PC-3 (cell line): ENCODE results near the gene TMEM259. TPM values are rescaled to one million over a fixed set of nuclear protein-coding genes. Genes with fewer than 3 reads are reported as not detected.

Source experiments
- ATAC-seq: fragments of 200-7000 bp; cut with Tn5 transposase; 2 replicates; pipeline ENCODE4 v1.9.1; 2020; ENCODE audit warnings: mild to moderate bottlenecking, moderate library complexity
- BruUV-seq: library from RNA; stranded (reverse); fragments of 400-500 nt; replicated peaks from 2 replicates; lab custom pipeline; 2021; lab: Mats Ljungman, UMichigan
- CTCF ChIA-PET: fragments of 300-600 bp; sonication (Branson Sonifier 250); formaldehyde crosslinking; loops from one replicate; lab custom pipeline; 2022; ENCODE audit warnings: antibody characterized with exemption; lab: Charles Lee
- POLR2A ChIA-PET: fragments of 300-600 bp; sonication (Branson Sonifier 250); formaldehyde crosslinking; loops from one replicate; lab custom pipeline; 2022; ENCODE audit warnings: antibody characterized with exemption; ENCODE audit not compliant: unreplicated experiment; lab: Charles Lee
- DNase-seq: peaks from one replicate; pipeline ENCODE4 v3.0.0-alpha.2; 2015
- H2AFZ ChIP-seq: fragments of 300-600 bp; sonication (generic); 2 replicates; pipeline ENCODE4 v1.6.0; 2016; ENCODE audit warnings: antibody characterized with exemption, low read length
- H3F3A ChIP-seq: fragments of 300-600 bp; sonication (generic); one replicate; pipeline ENCODE4 v1.6.0; 2017; ENCODE audit warnings: antibody characterized with exemption, low read length, control low read depth, mild to moderate bottlenecking; ENCODE audit not compliant: unreplicated experiment
- H3K27ac ChIP-seq: fragments of 300-600 bp; sonication (generic); 2 replicates; pipeline ENCODE4 v1.5.1; 2016; ENCODE audit warnings: mild to moderate bottlenecking, low read length
- H3K27me3 ChIP-seq: fragments of 300-600 bp; sonication (generic); 2 replicates; pipeline ENCODE4 v1.6.1; 2016; ENCODE audit warnings: low read length, mixed read lengths
- H3K36me3 ChIP-seq: fragments of 300-600 bp; sonication (generic); 2 replicates; pipeline ENCODE4 v1.6.1; 2016; ENCODE audit warnings: low read depth, mixed run types, low read length, mixed read lengths
- H3K4me1 ChIP-seq: fragments of 300-600 bp; sonication (generic); 2 replicates; pipeline ENCODE4 v1.5.1; 2016; ENCODE audit warnings: low read length; ENCODE audit not compliant: insufficient read depth
- H3K4me2 ChIP-seq: fragments of 300-600 bp; sonication (generic); 2 replicates; pipeline ENCODE4 v1.6.0; 2016; ENCODE audit warnings: low read length
- H3K4me3 ChIP-seq: fragments of 300-600 bp; sonication (generic); 2 replicates; pipeline ENCODE4 v1.5.1; 2016; ENCODE audit warnings: mild to moderate bottlenecking, low read length, mixed read lengths
- H3K79me2 ChIP-seq: fragments of 300-600 bp; sonication (generic); 2 replicates; pipeline ENCODE4 v1.6.1; 2017; ENCODE audit warnings: low read length, mixed read lengths
- H3K9ac ChIP-seq: fragments of 300-600 bp; sonication (generic); 2 replicates; pipeline ENCODE4 v1.6.0; 2016; ENCODE audit warnings: mild to moderate bottlenecking, low read length
- H3K9me2 ChIP-seq: fragments of 300-600 bp; sonication (generic); replicated peaks from 2 replicates; pipeline ENCODE4 v1.6.1; 2016; ENCODE audit warnings: mixed run types, low read length, mixed read lengths
- H3K9me3 ChIP-seq: fragments of 300-600 bp; sonication (generic); 2 replicates; pipeline ENCODE4 v1.6.1; 2016; ENCODE audit warnings: low read length, mixed read lengths
- H4K20me1 ChIP-seq: fragments of 300-600 bp; sonication (generic); 2 replicates; pipeline ENCODE4 v1.6.1; 2016; ENCODE audit warnings: low read length, mixed read lengths
- CTCF ChIP-seq: fragments of 300-600 bp; sonication (generic); conservative IDR thresholded peaks from 2 replicates; pipeline ENCODE4 v1.5.1; 2017; ENCODE audit warnings: antibody characterized with exemption, low read depth, mild to moderate bottlenecking, low read length
- EZH2 ChIP-seq: fragments of 300-600 bp; sonication (generic); IDR thresholded peaks from one replicate; pipeline ENCODE4 v1.6.1; 2017; ENCODE audit warnings: antibody characterized with exemption, mild to moderate bottlenecking, low read length; ENCODE audit not compliant: unreplicated experiment
- EZH2phosphoT487 ChIP-seq: fragments of 300-600 bp; sonication (generic); IDR thresholded peaks from 2 replicates; pipeline ENCODE4 v1.6.1; 2018; ENCODE audit warnings: mild to moderate bottlenecking, antibody characterized with exemption, low read length, borderline replicate concordance
- intact Hi-C: fragments of 100-400 bp; cut with micrococcal nuclease; formaldehyde crosslinking; loops from 2 replicates; pipeline ENCODE4 v1.9.0; 2023
- total RNA-seq: library from RNA; depleted of rRNA; stranded (reverse); fragments of >200 nt; gene quantifications from 2 replicates; pipeline ENCODE4 v1.2.3, GENCODE V29; 2014

Gene TMEM259
- total RNA-seq, 1 experiment from 2014 or later: 136 TPM

- H3K4me3 ChIP-seq: peak overlapping the region; percentile 47
- H3K27me3 ChIP-seq: no peaks in the 10 kb centered on the region
- ChIA-PET CTCF (interaction anchor here (1.0 kb wide), 1 partner anchor 16 kb away, joined by 4 read pairs; no protein-coding TSS in a partner anchor), POLR2A (interaction anchor here (1.0 kb wide), 1 partner anchor 252 kb away, joined by 6 read pairs; the partner anchor contains the start of gene CIRBP)
- peak overlapping the region; percentile 97 for H3K4me2 ChIP-seq
- H3K79me2 ChIP-seq: peaks cover 69% of the 10 kb centered on the region
- DNase-seq (peak; percentile 47), ATAC-seq (peak; percentile 53)
- peaks cover 22% of the 10 kb centered on the region for H3K4me1 ChIP-seq
- no peaks in the 10 kb centered on the region for H3K9me2 ChIP-seq
- no peaks in the 10 kb centered on the region for H3K36me3 ChIP-seq
- no peak for TF ChIP-seq EZH2
- TF ChIP-seq EZH2phosphoT487: no peak
- no peak for TF ChIP-seq CTCF
- no TSS peak for BruUV-seq
- H3F3A ChIP-seq: no peaks in the 10 kb centered on the region
- H2AFZ ChIP-seq: no peak overlapping the region
- H3K27ac ChIP-seq: peak overlapping the region; percentile 37
- intact Hi-C loops: no loop called here
- H3K9ac ChIP-seq: no peak overlapping the region
- H4K20me1 ChIP-seq: peaks cover 50% of the 10 kb centered on the region
- no peaks in the 10 kb centered on the region for H3K9me3 ChIP-seq
These were observed 3.6 kb downstream of the TMEM259 start for GRCh38 chr19:1017115-1017905.

- intact Hi-C loops: no loop called here
- Histone ChIP-seq H3K27me3 (no peaks in the 10 kb centered on the region), H3K79me2 (peaks cover 69% of the 10 kb centered on the region), H3K9me3 (no peaks in the 10 kb centered on the region), H3K9me2 (no peaks in the 10 kb centered on the region), H3K9ac (no peak overlapping the region), H3K4me3 (peak overlapping the region; percentile 47), H3K27ac (peak overlapping the region; percentile 37), H3K4me2 (peak overlapping the region; percentile 97), H3F3A (no peaks in the 10 kb centered on the region), H3K36me3 (no peaks in the 10 kb centered on the region), H2AFZ (no peak overlapping the region), H4K20me1 (peaks cover 50% of the 10 kb centered on the region), H3K4me1 (peaks cover 22% of the 10 kb centered on the region)
- BruUV-seq: no TSS peak
- TF ChIP-seq EZH2phosphoT487 (no peak), EZH2 (no peak), CTCF (no peak)
- POLR2A ChIA-PET: interaction anchor here (1.0 kb wide), 1 partner anchor 252 kb away, joined by 6 read pairs; the partner anchor contains the start of gene CIRBP
- ATAC-seq (peak; percentile 37), DNase-seq (peak; percentile 33)
- CTCF ChIA-PET: interaction anchor here (1.0 kb wide), 1 partner anchor 15 kb away, joined by 4 read pairs; no protein-coding TSS in a partner anchor
These were observed 4.2 kb downstream of the TMEM259 start for GRCh38 chr19:1016647-1017114.
